CD14-positive monocyte (primary cell): ENCODE results near the gene CELF1. TPM values are rescaled to one million over a fixed set of nuclear protein-coding genes. Genes with fewer than 3 reads are reported as not detected.
A peak's percentile ranks its signal among the peaks of the same experiment; 100 is the strongest.

ENCODE experiments used
- DNase-seq, 3 donors: peaks; one replicate each; pipeline ENCODE4 v3.0.0-alpha.2; 2011 to 2022
- H2AFZ ChIP-seq: 2 replicates; pipeline ENCODE4 v1.6.0; 2012; ENCODE audit warnings: mild to moderate bottlenecking, low read depth, low read length, inconsistent platforms; ENCODE audit not compliant: insufficient read depth, poor library complexity, severe bottlenecking
- H3K27ac ChIP-seq, 2 donors: 1 replicate in 1 of 2; 2 replicates in 1 of 2; pipeline ENCODE4 v1.5.1; 2012 to 2013; ENCODE audit warnings: low read length in 2 of 2, control low read depth in 1 of 2, inconsistent platforms in 1 of 2, low read depth in 1 of 2, mild to moderate bottlenecking in 1 of 2
- H3K27me3 ChIP-seq, 2 donors: one replicate each; pipeline versions ENCODE4 v1.6.0 to v1.6.1; 2011 to 2013; ENCODE audit warnings: low read length in 2 of 2; ENCODE audit not compliant: control insufficient read depth in 2 of 2, insufficient read depth in 2 of 2
- H3K36me3 ChIP-seq, 2 donors: replicated peaks in 1 of 2; 1 replicate in 1 of 2; 2 replicates in 1 of 2; pipeline versions ENCODE4 v1.5.1 to v1.6.1; 2012 to 2013; ENCODE audit warnings: low read length in 2 of 2, control low read depth in 1 of 2, inconsistent platforms in 1 of 2, mild to moderate bottlenecking in 1 of 2; ENCODE audit not compliant: insufficient read depth in 2 of 2, control insufficient read depth in 1 of 2
- H3K4me1 ChIP-seq, 2 donors: 1 replicate in 1 of 2; 2 replicates in 1 of 2; pipeline versions ENCODE4 v1.5.1 to v1.6.1; 2012 to 2013; ENCODE audit warnings: low read length in 2 of 2, control low read depth in 1 of 2, inconsistent platforms in 1 of 2, mild to moderate bottlenecking in 1 of 2, moderate library complexity in 1 of 2; ENCODE audit not compliant: insufficient read depth in 2 of 2, control insufficient read depth in 1 of 2
- H3K4me2 ChIP-seq: replicated peaks from 2 replicates; pipeline ENCODE3; 2012; ENCODE audit warnings: low read length, moderate library complexity, mild to moderate bottlenecking; ENCODE audit not compliant: poor library complexity, severe bottlenecking; ENCODE audit errors: extremely low read depth
- H3K4me3 ChIP-seq, 3 experiments: fragments of 200-600 bp in 1 of 3; sonication (generic) in 1 of 3; replicated peaks in 1 of 3; 1 replicate in 2 of 3; 2 replicates in 1 of 3; pipeline ENCODE4 v1.5.1; 2011 to 2013; ENCODE audit warnings: low read length in 3 of 3, mild to moderate bottlenecking in 3 of 3, control low read depth in 2 of 3, low read depth in 2 of 3, inconsistent platforms in 1 of 3, moderate library complexity in 1 of 3
- H3K79me2 ChIP-seq: 2 replicates; pipeline ENCODE4 v1.6.0; 2012; ENCODE audit warnings: mild to moderate bottlenecking, control low read depth, inconsistent platforms, low read length, moderate library complexity; ENCODE audit not compliant: insufficient read depth
- H3K9ac ChIP-seq: 2 replicates; pipeline ENCODE4 v1.6.0; 2017; ENCODE audit warnings: low read length, mild to moderate bottlenecking; ENCODE audit not compliant: insufficient read depth, poor library complexity, severe bottlenecking
- H3K9me3 ChIP-seq, 2 donors: replicated peaks in 1 of 2; 1 replicate in 1 of 2; 2 replicates in 1 of 2; pipeline versions ENCODE4 v1.5.1 to v1.6.1; 2012 to 2013; ENCODE audit warnings: low read length in 2 of 2, control low read depth in 1 of 2; ENCODE audit not compliant: control insufficient read depth in 1 of 2, insufficient read depth in 1 of 2
- H4K20me1 ChIP-seq: 2 replicates; pipeline ENCODE4 v1.6.0; 2012; ENCODE audit warnings: mild to moderate bottlenecking, low read length, control low read depth, moderate library complexity; ENCODE audit not compliant: insufficient read depth
- H3K27ac Mint-ChIP-seq, 7 donors: one replicate each; pipeline ENCODE4 v1.8.0; 2020; ENCODE audit warnings: mild to moderate bottlenecking in 7 of 7, mixed read lengths in 7 of 7, moderate library complexity in 6 of 7, inconsistent platforms in 2 of 7
- H3K27me3 Mint-ChIP-seq, 3 donors: one replicate each; pipeline ENCODE4 v1.8.0; 2021 to 2022; ENCODE audit warnings: low read depth in 3 of 3, mild to moderate bottlenecking in 3 of 3, mixed read lengths in 3 of 3, moderate library complexity in 3 of 3, inconsistent platforms in 1 of 3
- H3K36me3 Mint-ChIP-seq, 2 donors: one replicate each; pipeline ENCODE4 v1.8.0; 2020; ENCODE audit warnings: mixed read lengths in 2 of 2, inconsistent platforms in 1 of 2, mild to moderate bottlenecking in 1 of 2
- H3K4me1 Mint-ChIP-seq: one replicate; pipeline ENCODE4 v1.8.0; 2020; ENCODE audit warnings: mild to moderate bottlenecking, mixed read lengths
- H3K4me3 Mint-ChIP-seq, 2 donors: one replicate each; pipeline ENCODE4 v1.8.0; 2020; ENCODE audit warnings: mild to moderate bottlenecking in 2 of 2, mixed read lengths in 2 of 2, moderate library complexity in 1 of 2
- H3K9me3 Mint-ChIP-seq, 7 donors: one replicate each; pipeline ENCODE4 v1.8.0; 2020 to 2022; ENCODE audit warnings: mixed read lengths in 7 of 7, mild to moderate bottlenecking in 6 of 7, moderate library complexity in 6 of 7, inconsistent platforms in 2 of 7
- CTCF ChIP-seq: fragments of 200-600 bp; IDR thresholded peaks from one replicate; pipeline ENCODE4 v1.8.0; 2022; ENCODE audit warnings: antibody characterized with exemption, mild to moderate bottlenecking
- WGBS: methylation state at CpG from one replicate; pipeline ENCODE4 v1.1.5; 2013; ENCODE audit warnings: missing lambda C conversion rate; ENCODE audit not compliant: insufficient coverage; 5-methylcytosine and 5-hydroxymethylcytosine counted together
- intact Hi-C, 2 donors: fragments of 100-400 bp; cut with micrococcal nuclease; formaldehyde crosslinking; loops; one replicate each; pipeline versions ENCODE4 v1.15.0 to v1.15.1; 2023
- polyA plus RNA-seq, 3 donors: library from polyadenylated mRNA; depleted of rRNA in 1 of 3; unstranded in 2 of 3; stranded (reverse) in 1 of 3; fragments of 300-500 nt in 2 of 3; fragments of >200 nt in 1 of 3; fragmentation: Illumina TruSeq in 2 of 3; gene quantifications; 1 replicate in 2 of 3; 2 replicates in 1 of 3; pipeline ENCODE4 v1.2.3, GENCODE V29; 2012 to 2021

CELF1 gene
- polyA plus RNA-seq, 3 donors, result 27.2 to 117 (median 39.9) TPM

DNA sequence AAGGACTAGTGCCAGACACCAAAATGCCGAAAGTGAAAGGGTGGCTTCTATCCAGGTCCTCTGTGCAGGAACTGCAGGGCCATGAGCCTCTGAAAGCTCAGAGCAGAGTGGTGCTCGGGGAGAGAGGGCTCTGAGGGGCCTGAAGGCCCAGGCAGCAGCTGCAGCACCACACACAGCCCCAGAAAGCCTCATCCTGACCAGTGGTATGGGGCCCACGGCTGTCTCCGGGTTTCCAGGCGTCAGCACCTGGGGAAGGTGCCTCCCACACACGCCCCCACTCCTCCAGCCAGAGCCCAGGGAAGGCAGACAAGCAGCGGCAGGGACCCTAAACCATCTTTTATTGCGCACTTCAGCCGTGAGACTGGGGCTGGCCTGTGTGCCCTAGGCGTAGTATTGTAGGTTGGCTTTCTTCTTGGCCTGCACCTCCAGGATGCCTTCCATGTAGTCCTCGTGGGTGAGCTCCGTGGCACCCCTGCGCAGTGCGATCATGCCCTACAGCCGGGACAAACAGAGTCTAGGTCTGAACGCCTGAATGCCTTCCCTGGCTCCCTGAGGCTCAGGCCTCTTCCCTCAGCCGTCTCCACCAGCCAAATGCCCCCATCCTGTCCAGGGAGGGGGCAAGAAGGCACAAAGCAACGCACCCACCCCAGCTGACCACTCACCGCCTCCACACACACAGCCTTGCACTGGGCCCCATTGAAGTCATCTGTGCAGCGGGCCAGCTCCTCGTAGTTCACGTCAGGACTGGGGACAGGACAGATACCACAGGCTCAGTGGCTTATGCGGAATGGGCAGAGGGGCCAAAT is 134.3 kb downstream of the CELF1 start:
- intact Hi-C loops, result no loop called here
- Histone ChIP-seq H3K79me2 (peaks cover 1% of the 10 kb centered on the region), H3K4me3 (no peak overlapping the region), H3K27me3 (no peaks in the 10 kb centered on the region), H3K27ac (peak overlapping the region in 1 of 2 donors; percentile 3), H3K36me3 (peaks cover 61 to 89% of the 10 kb centered on the region in 2 donors), H3K4me1 (no peaks in the 10 kb centered on the region), H3K9me3 (no peaks in the 10 kb centered on the region), H3K4me2 (no peak overlapping the region), H4K20me1 (no peaks in the 10 kb centered on the region), H3K9ac (no peak overlapping the region), H2AFZ (no peak overlapping the region)
- H3K9me3 Mint-ChIP-seq, result peaks cover 0 to 5% (median 0%) of the 10 kb centered on the region in 7 donors
- peak overlapping the region in 4 of 7 donors; percentile 38 to 45 (median 42) for H3K27ac Mint-ChIP-seq
- H3K4me3 Mint-ChIP-seq, result no peak overlapping the region
- DNase-seq, result no peak
- peaks cover 7% of the 10 kb centered on the region for H3K4me1 Mint-ChIP-seq
- H3K36me3 Mint-ChIP-seq, result peaks cover 65 to 88% of the 10 kb centered on the region in 2 donors
- 96% methylated on average over 20 of the region's 23 CpGs for WGBS
- TF ChIP-seq CTCF, result no peak
- H3K27me3 Mint-ChIP-seq, result peaks cover 0 to 3% (median 3%) of the 10 kb centered on the region in 3 donors

DNA sequence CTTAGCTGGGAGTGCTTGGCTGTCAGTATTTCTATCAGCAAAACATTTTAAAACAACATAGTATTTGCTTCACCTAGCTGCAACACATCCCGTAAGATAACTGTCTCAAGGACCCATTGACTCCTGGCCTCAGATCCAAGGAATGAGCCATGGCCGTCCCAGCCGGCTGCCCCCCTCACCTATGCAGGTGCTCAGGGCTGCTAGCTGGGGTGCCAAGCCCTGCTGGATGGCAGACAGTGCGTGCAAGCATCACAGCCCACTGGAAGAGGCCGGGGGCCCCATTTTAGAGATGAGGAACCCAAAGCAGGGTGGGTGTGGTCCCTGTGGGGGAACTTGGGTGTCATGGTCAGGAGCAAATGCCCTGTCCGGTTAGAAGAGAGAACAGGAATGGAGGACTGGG is 135.2 kb downstream of the CELF1 start:
- H3K36me3 ChIP-seq, result peaks cover 56 to 82% of the 10 kb centered on the region in 2 donors
- H3K79me2 ChIP-seq, result no peaks in the 10 kb centered on the region
- Mint-ChIP-seq H3K9me3 (peaks cover 0 to 5% (median 0%) of the 10 kb centered on the region in 7 donors), H3K4me3 (no peak overlapping the region), H3K27ac (peak overlapping the region in 4 of 7 donors; percentile 23 to 88 (median 79)), H3K27me3 (peaks cover 0 to 3% (median 3%) of the 10 kb centered on the region in 3 donors), H3K36me3 (peaks cover 60 to 83% of the 10 kb centered on the region in 2 donors), H3K4me1 (peaks cover 7% of the 10 kb centered on the region)
- no peaks in the 10 kb centered on the region for H3K27me3 ChIP-seq
- no peaks in the 10 kb centered on the region for H3K4me1 ChIP-seq
- intact Hi-C loops, result no loop called here
- no peak for DNase-seq
- no peak overlapping the region for H3K4me3 ChIP-seq
- H3K9me3 ChIP-seq, result no peaks in the 10 kb centered on the region
- H2AFZ ChIP-seq, result no peak overlapping the region
- no peak for TF ChIP-seq CTCF
- no peaks in the 10 kb centered on the region for H4K20me1 ChIP-seq
- H3K9ac ChIP-seq, result no peak overlapping the region
- 92% methylated on average over 2 of the region's 6 CpGs for WGBS
- H3K4me2 ChIP-seq, result no peak overlapping the region
- no peak overlapping the region for H3K27ac ChIP-seq
